Endodermal cell (in vitro differentiated cells): ENCODE measurements around the gene SLC6A13. TPM values are rescaled to one million over a fixed set of nuclear protein-coding genes. Genes with fewer than 3 reads are reported as not detected.
"Not testable (repeated sequence)": the region's sequence is repeated elsewhere in the genome, so short reads cannot be mapped to it uniquely, and the experiment has no call there.

Source experiments
- DNase-seq: peaks from one replicate; pipeline ENCODE4 v3.0.0-alpha.2; 2017
- H3K27ac ChIP-seq: 2 replicates; pipeline ENCODE4 v1.5.1; 2013; ENCODE audit warnings: mild to moderate bottlenecking, low read depth, low read length, moderate library complexity
- H3K27me3 ChIP-seq: 2 replicates; pipeline ENCODE4 v1.6.1; 2013; ENCODE audit warnings: mild to moderate bottlenecking, low read length, moderate library complexity; ENCODE audit not compliant: insufficient read depth, control insufficient read depth, poor library complexity, severe bottlenecking
- H3K36me3 ChIP-seq: 2 replicates; pipeline ENCODE4 v1.7.0; 2013; ENCODE audit warnings: mild to moderate bottlenecking, low read length, moderate library complexity; ENCODE audit not compliant: control insufficient read depth, insufficient read depth
- H3K4me1 ChIP-seq: one replicate; pipeline ENCODE4 v1.7.0; 2013; ENCODE audit warnings: low read length; ENCODE audit not compliant: control insufficient read depth, insufficient read depth
- H3K4me3 ChIP-seq: 2 replicates; pipeline ENCODE4 v1.5.1; 2013; ENCODE audit warnings: mild to moderate bottlenecking, low read length, moderate library complexity
- H3K9ac ChIP-seq: 2 replicates; pipeline ENCODE4 v1.6.1; 2013; ENCODE audit warnings: mild to moderate bottlenecking, low read length, moderate library complexity; ENCODE audit not compliant: poor library complexity, severe bottlenecking; ENCODE audit errors: extremely low read depth
- H3K9me3 ChIP-seq: 2 replicates; pipeline ENCODE4 v1.6.1; 2013; ENCODE audit warnings: mild to moderate bottlenecking, low read length, moderate library complexity; ENCODE audit not compliant: control insufficient read depth
- H3K27ac Mint-ChIP-seq: 2 replicates; pipeline ENCODE4 v1.8.0; 2020; ENCODE audit warnings: mixed read lengths
- H3K27me3 Mint-ChIP-seq: 2 replicates; pipeline ENCODE4 v1.8.0; 2021; ENCODE audit warnings: mild to moderate bottlenecking, mixed read lengths; ENCODE audit not compliant: insufficient read depth
- H3K36me3 Mint-ChIP-seq: 2 replicates; pipeline ENCODE4 v1.8.0; 2020; ENCODE audit warnings: low read depth, mixed read lengths
- H3K4me1 Mint-ChIP-seq: 2 replicates; pipeline ENCODE4 v1.8.0; 2020; ENCODE audit warnings: mixed read lengths
- H3K4me3 Mint-ChIP-seq: 2 replicates; pipeline ENCODE4 v1.8.0; 2020; ENCODE audit warnings: mild to moderate bottlenecking, moderate library complexity, mixed read lengths
- H3K9me3 Mint-ChIP-seq: 2 replicates; pipeline ENCODE4 v1.8.0; 2020; ENCODE audit warnings: mild to moderate bottlenecking, mixed read lengths
- CTCF ChIP-seq: fragments of 200-600 bp; sonication (generic); conservative IDR thresholded peaks from 2 replicates; pipeline ENCODE4 v1.5.0; 2021; ENCODE audit warnings: antibody characterized with exemption, mild to moderate bottlenecking
- whole genome bisulfite sequencing, 2 experiments: methylation state at CpG; one replicate each; pipeline versions ENCODE4 v1.1.5 to v1.1.7; 2013; ENCODE audit warnings: missing lambda C conversion rate in 2 of 2, mixed read lengths in 1 of 2; ENCODE audit not compliant: insufficient coverage in 1 of 2, insufficient read length in 1 of 2; 5-methylcytosine and 5-hydroxymethylcytosine counted together
- total RNA-seq, 2 donors: library from RNA; stranded (reverse); fragmentation: NEBNext Ultra II Directional in 1 of 2; extraction: Animal tissue kit (Norgen Biotek cat#: 25700) in 1 of 2; gene quantifications; 2 replicates in 1 of 2; 3 replicates in 1 of 2; pipeline ENCODE4 v1.2.1, GENCODE V29; 2021

The SLC6A13 gene
- total RNA-seq, 2 donors from 2014 or later = 1.1 to 2.4 TPM

- TF ChIP-seq CTCF = no peak
- Histone ChIP-seq H3K36me3 (peaks cover 72% of the 10 kb centered on the region), H3K27me3 (no peaks in the 10 kb centered on the region), H3K4me1 (no peaks in the 10 kb centered on the region), H3K9ac (no peak overlapping the region), H3K9me3 (no peaks in the 10 kb centered on the region), H3K4me3 (no peak overlapping the region), H3K27ac (no peak overlapping the region)
- no peaks in the 10 kb centered on the region for H3K27me3 Mint-ChIP-seq
- no peak for DNase-seq
- peaks cover 95% of the 10 kb centered on the region for H3K36me3 Mint-ChIP-seq
- 96 to 99% methylated on average over 5 of the region's 5 CpGs for WGBS, 2 experiments
- peaks cover 32% of the 10 kb centered on the region for H3K9me3 Mint-ChIP-seq
- no peak overlapping the region for H3K4me3 Mint-ChIP-seq
- H3K27ac Mint-ChIP-seq = no peak overlapping the region
- H3K4me1 Mint-ChIP-seq = no peaks in the 10 kb centered on the region
These were observed 42.2 kb upstream of the SLC6A13 start for GRCh38 chr12:304805-305204.

GRCh38 chr12:302766-303165, 40.1 kb upstream of the SLC6A13 start:
- WGBS, 2 experiments = 88 to 100% methylated on average over 2 to 3 of the region's 3 CpGs
- not testable (repeated sequence) for H3K9me3 ChIP-seq, H3K4me3 Mint-ChIP-seq, H3K27me3 ChIP-seq, H3K27me3 Mint-ChIP-seq, H3K4me1 Mint-ChIP-seq, H3K27ac ChIP-seq, DNase-seq, H3K9ac ChIP-seq, H3K27ac Mint-ChIP-seq, H3K4me3 ChIP-seq, H3K4me1 ChIP-seq
- H3K36me3 Mint-ChIP-seq = peaks cover 96% of the 10 kb centered on the region
- H3K36me3 ChIP-seq = peaks cover 51% of the 10 kb centered on the region
- peaks cover 43% of the 10 kb centered on the region for H3K9me3 Mint-ChIP-seq

- DNase-seq, H3K27me3 Mint-ChIP-seq, H3K9ac ChIP-seq, H3K4me1 Mint-ChIP-seq, H3K27ac ChIP-seq, H3K27ac Mint-ChIP-seq, H3K4me3 ChIP-seq, H3K27me3 ChIP-seq, H3K4me1 ChIP-seq, H3K9me3 ChIP-seq, H3K4me3 Mint-ChIP-seq: not testable (repeated sequence)
- H3K36me3 ChIP-seq = peaks cover 50% of the 10 kb centered on the region
- H3K9me3 Mint-ChIP-seq = peaks cover 43% of the 10 kb centered on the region
- H3K36me3 Mint-ChIP-seq = peaks cover 92% of the 10 kb centered on the region
- WGBS, 2 experiments = no CpG with 5 or more reads among the region's 1 CpG
These were observed 37.5 kb upstream of the SLC6A13 start for GRCh38 chr12:300166-300565.

GRCh38 chr12:299511-299910, 36.9 kb upstream of the SLC6A13 start:
- not testable (repeated sequence) for H3K4me1 ChIP-seq, H3K9me3 ChIP-seq, H3K27ac Mint-ChIP-seq, H3K4me1 Mint-ChIP-seq, H3K27ac ChIP-seq, H3K9ac ChIP-seq, H3K27me3 ChIP-seq, H3K27me3 Mint-ChIP-seq, H3K4me3 ChIP-seq, H3K4me3 Mint-ChIP-seq, DNase-seq
- Mint-ChIP-seq H3K36me3 (peaks cover 94% of the 10 kb centered on the region), H3K9me3 (peaks cover 43% of the 10 kb centered on the region)
- WGBS, 2 experiments = 89 to 98% methylated on average over 3 to 5 of the region's 5 CpGs
- H3K36me3 ChIP-seq = peaks cover 51% of the 10 kb centered on the region

GRCh38 chr12:298059-298458, 35.4 kb upstream of the SLC6A13 start:
- 92 to 100% methylated on average over 1 to 8 of the region's 8 CpGs for WGBS, 2 experiments
- H3K4me3 Mint-ChIP-seq, DNase-seq, H3K9me3 ChIP-seq, H3K27ac Mint-ChIP-seq, H3K4me1 Mint-ChIP-seq, H3K4me1 ChIP-seq, H3K27me3 ChIP-seq, H3K27me3 Mint-ChIP-seq, H3K9ac ChIP-seq, H3K4me3 ChIP-seq, H3K27ac ChIP-seq: not testable (repeated sequence)
- Mint-ChIP-seq H3K36me3 (peaks cover 92% of the 10 kb centered on the region), H3K9me3 (peaks cover 41% of the 10 kb centered on the region)
- H3K36me3 ChIP-seq = peaks cover 50% of the 10 kb centered on the region
